AG09319 (cell line): Measurements from ENCODE around the gene KLHDC10.

Source experiments
- DNase-seq: peaks from one replicate; pipeline ENCODE4 v3.0.0-alpha.2; 2010; ENCODE audit warnings: low read depth; ENCODE audit errors: extremely low read depth
- TF ChIP-seq, protein P1 (sequence below): IDR thresholded peaks from 2 replicates; pipeline ENCODE4 v1.5.1; 2011; ENCODE audit warnings: low read depth, mild to moderate bottlenecking, inconsistent platforms, low read length, moderate library complexity

Gene KLHDC10

DNA sequence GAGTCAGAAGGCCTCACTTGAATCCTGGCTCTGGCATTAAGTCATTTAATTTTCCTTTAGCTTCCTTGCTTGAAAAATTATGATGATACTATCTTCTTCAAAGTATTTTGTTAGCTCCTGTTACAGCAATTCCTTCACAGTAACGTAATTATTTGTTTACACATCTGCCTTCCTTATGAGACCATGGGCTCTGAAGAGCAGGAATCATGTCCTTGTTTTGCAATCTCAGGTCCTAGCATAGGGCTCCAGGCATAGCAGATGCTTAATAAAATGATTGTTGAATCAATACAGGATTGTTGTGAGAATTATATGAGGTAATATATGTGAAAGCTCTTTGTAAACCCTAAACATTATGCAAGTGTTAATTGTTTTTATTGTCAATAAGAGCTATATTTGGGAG lies 25.5 kb downstream of the KLHDC10 start:
- TF ChIP-seq, protein P1, sequence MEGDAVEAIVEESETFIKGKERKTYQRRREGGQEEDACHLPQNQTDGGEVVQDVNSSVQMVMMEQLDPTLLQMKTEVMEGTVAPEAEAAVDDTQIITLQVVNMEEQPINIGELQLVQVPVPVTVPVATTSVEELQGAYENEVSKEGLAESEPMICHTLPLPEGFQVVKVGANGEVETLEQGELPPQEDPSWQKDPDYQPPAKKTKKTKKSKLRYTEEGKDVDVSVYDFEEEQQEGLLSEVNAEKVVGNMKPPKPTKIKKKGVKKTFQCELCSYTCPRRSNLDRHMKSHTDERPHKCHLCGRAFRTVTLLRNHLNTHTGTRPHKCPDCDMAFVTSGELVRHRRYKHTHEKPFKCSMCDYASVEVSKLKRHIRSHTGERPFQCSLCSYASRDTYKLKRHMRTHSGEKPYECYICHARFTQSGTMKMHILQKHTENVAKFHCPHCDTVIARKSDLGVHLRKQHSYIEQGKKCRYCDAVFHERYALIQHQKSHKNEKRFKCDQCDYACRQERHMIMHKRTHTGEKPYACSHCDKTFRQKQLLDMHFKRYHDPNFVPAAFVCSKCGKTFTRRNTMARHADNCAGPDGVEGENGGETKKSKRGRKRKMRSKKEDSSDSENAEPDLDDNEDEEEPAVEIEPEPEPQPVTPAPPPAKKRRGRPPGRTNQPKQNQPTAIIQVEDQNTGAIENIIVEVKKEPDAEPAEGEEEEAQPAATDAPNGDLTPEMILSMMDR: no peak
- peak; percentile 20 for DNase-seq

DNA sequence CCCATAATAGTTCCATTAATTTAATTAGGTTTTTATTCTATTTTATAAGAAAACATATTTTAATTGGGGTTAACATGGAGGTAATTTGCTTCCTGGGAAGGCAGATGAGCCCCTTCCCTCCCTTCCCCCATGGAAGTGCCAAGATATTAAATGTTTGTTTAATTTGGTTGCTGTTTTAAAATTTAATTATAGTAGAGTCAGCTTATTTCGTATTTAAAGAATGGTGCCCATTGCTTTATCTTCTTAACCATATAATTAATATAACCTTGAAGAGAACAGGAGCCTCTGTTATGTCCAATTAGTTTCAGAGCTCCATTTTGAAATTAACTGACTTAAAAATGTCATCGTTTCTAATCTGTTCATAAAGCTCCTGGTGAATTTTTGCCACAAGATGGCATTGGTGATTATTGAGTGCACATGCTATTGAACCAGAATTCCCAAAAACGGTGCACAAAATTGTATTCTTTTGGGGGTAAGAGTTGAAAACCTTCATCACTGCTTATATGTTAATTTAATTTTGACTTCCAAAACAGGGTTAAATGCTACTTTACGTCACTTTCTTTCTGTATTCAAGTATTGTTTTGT lies 26.0 kb downstream of the KLHDC10 start:
- TF ChIP-seq, protein P1: peak; percentile 7; the same call in 1 of the 2 replicates
- no peak for DNase-seq

DNA sequence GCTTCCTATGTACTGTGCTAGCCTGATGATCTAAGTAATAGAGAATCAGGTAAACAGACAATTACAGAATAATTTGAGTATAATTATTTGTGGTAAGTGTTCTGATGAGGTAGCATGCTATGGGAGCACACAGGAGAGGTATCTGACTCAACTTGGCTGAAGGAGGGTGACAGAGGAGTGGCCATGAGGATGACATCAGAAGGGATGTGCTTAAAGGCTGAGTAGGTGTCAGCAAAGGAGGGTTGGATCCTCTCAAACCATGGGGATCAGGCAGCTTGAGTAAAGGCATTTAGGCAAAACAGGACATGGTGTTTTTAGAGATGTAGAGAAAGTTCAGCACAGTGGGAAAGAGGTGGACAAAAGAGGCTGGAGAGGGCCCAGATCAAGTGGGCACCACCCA lies 29.0 kb downstream of the KLHDC10 start:
- TF ChIP-seq, protein P1: no peak
- no peak for DNase-seq

DNA sequence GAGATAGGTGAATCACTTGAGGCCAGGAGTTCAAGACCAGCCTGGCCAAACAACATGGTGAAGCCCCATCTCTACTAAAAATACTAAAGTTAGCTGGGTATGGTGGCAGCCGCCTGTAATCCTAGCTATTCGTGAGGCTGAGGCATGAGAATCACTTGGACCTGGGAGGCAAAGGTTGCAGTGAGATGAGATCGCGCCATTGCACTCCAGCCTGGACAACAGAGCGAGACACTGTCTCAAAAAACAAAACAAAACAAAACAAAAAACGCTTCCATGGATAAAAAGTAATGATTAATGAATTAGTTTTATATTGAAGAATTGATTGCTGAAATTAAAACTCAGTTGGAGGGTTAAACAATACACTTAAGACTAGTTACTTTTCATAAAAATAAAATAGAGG lies 32.3 kb downstream of the KLHDC10 start:
- TF ChIP-seq, protein P1: no peak
- DNase-seq: no peak

DNA sequence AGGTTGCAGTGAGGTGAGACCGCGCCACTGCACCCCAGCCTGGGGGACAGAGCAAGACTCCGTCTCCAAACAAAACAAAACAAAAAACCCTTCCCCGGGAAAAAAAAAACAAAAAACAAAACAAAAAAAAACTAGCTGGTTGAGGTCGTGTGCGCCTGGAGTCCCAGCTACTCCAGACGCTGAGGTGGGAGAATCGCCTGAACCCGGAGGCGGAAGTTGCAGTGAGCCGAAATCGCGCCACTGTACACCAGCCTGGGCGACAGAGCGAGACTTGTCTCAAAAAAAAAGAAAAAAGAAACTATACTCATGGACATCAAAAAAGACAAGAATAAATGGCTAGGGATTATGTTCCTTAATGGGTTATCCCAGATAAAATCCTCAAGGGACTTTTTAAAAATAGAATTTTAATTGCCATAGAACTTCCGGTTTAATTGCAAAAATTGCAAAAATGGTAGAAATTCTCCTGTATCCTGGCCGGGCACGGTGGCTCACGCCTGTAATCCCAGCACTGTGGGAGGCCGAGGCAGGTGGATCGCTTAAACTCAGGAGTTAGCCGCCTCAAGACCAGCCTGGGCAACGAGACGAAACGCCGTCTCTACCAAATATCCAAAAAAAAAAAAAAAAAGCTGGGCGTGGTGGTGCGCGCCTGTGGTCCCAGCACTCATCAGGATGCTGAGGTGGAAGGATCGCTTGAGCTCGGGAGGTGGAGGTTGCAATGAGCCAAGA lies 37.8 kb downstream of the KLHDC10 start:
- TF ChIP-seq, protein P1: no peak
- no peak for DNase-seq

DNA sequence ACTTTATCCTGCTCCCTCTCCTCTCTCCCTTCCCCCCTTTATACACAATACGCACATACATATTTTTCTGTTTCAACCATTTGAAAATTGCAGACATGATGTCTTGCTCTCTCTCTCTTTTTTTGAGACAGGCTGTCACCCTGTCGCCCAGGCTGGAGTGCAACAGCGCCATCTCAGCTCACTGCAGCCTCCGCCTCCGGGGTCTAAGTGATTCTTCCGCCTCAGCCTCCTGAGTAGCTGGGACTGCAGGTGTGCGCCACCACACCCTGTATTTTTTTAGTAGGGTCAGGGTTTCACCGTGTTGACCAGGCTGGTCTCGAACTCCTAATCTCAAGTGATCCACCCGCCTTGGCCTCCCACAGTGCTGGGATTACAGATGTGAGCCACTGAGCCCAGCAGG lies 38.5 kb downstream of the KLHDC10 start:
- TF ChIP-seq, protein P1: no peak
- DNase-seq: no peak

DNA sequence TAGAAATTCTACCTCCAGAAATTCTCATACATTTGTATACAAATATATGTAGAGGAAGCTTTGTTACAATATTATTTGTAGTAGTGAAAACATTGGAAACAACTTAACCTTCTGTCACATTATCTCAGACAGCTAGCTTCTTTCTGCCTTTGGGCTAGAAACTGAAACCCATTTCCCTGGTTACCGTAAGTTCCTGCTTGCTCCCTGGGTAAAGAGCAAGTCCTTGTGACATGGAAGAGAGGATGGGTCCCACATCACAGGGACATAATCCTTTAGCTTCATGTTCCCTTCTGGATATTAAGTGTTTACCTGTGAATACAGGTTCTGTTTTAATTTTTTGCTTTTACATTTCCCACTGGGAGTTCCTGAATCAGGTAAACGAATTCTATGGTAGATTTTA lies 41.8 kb downstream of the KLHDC10 start:
- no peak for DNase-seq
- TF ChIP-seq, protein P1: no peak
